T-helper 17 cell (primary cell): Measurements from ENCODE around the gene ZFAND2A. TPM values are rescaled to one million over a fixed set of nuclear protein-coding genes. Genes with fewer than 3 reads are reported as not detected.
"Not testable (repeated sequence)": the region's sequence is repeated elsewhere in the genome, so short reads cannot be mapped to it uniquely, and the experiment has no call there.

Experiments
- ATAC-seq: fragments of 150-1000 bp; cut with Tn5 transposase; 2 replicates; pipeline ENCODE4 v1.10.0; 2021; ENCODE audit warnings: mild to moderate bottlenecking, moderate library complexity
- DNase-seq, 3 donors: peaks; one replicate each; pipeline versions ENCODE4 v3.0.0 to v3.0.0-alpha.2; 2020 to 2021
- H3K9me3 ChIP-seq: one replicate; pipeline ENCODE4 v1.7.0; 2013; ENCODE audit warnings: low read length, mild to moderate bottlenecking; ENCODE audit not compliant: control insufficient read depth, poor library complexity, severe bottlenecking
- H3K27ac Mint-ChIP-seq: one replicate; pipeline ENCODE4 v1.8.0; 2022; ENCODE audit warnings: mild to moderate bottlenecking, moderate library complexity, mixed read lengths
- H3K27me3 Mint-ChIP-seq: one replicate; pipeline ENCODE4 v1.8.0; 2022; ENCODE audit warnings: mixed read lengths
- H3K36me3 Mint-ChIP-seq: one replicate; pipeline ENCODE4 v1.8.0; 2022; ENCODE audit warnings: low read depth, mixed read lengths
- H3K4me1 Mint-ChIP-seq: one replicate; pipeline ENCODE4 v1.8.0; 2022; ENCODE audit warnings: mild to moderate bottlenecking, mixed read lengths
- H3K4me3 Mint-ChIP-seq: one replicate; pipeline ENCODE4 v1.8.0; 2022; ENCODE audit warnings: mild to moderate bottlenecking, moderate library complexity, mixed read lengths
- total RNA-seq, 4 donors: library from RNA in 2 of 4; stranded (reverse) in 2 of 4; gene quantifications; one replicate each; pipeline ENCODE4 v1.2.3 and lab custom pipeline; 2022 to 2026

ZFAND2A gene
- total RNA-seq, 2 donors from 2014 or later = 73.6 to 87.8 TPM

GRCh38 chr7:1170741-1171501 is 10.9 kb upstream of the ZFAND2A start:
- peaks cover 11% of the 10 kb centered on the region for H3K4me1 Mint-ChIP-seq
- no peak overlapping the region for H3K27ac Mint-ChIP-seq
- DNase-seq (no peak), ATAC-seq (no peak)
- no peaks in the 10 kb centered on the region for H3K36me3 Mint-ChIP-seq
- H3K27me3 Mint-ChIP-seq = no peaks in the 10 kb centered on the region
- H3K4me3 Mint-ChIP-seq = no peak overlapping the region
- H3K9me3 ChIP-seq = no peaks in the 10 kb centered on the region

GRCh38 chr7:1169409-1170368 is 9.7 kb upstream of the ZFAND2A start:
- Mint-ChIP-seq H3K27ac (peak overlapping the region; percentile 85), H3K36me3 (no peaks in the 10 kb centered on the region), H3K4me1 (peaks cover 11% of the 10 kb centered on the region), H3K27me3 (no peaks in the 10 kb centered on the region), H3K4me3 (peak overlapping the region; percentile 88)
- DNase-seq (peak; percentile 91 to 97 (median 96)), ATAC-seq (peak; percentile 100)
- no peaks in the 10 kb centered on the region for H3K9me3 ChIP-seq

- H3K27ac Mint-ChIP-seq = peak overlapping the region; percentile 85
- no peak for DNase-seq
Observed at GRCh38 chr7:1168422-1168821, 8.4 kb upstream of the ZFAND2A start.

GRCh38 chr7:1164436-1164835 is 4.4 kb upstream of the ZFAND2A start:
- no peak overlapping the region for H3K27ac Mint-ChIP-seq
- DNase-seq (no peak), ATAC-seq (no peak)
- peaks cover 10% of the 10 kb centered on the region for H3K4me1 Mint-ChIP-seq
- no peaks in the 10 kb centered on the region for H3K27me3 Mint-ChIP-seq
- no peak overlapping the region for H3K4me3 Mint-ChIP-seq
- H3K36me3 Mint-ChIP-seq = no peaks in the 10 kb centered on the region
- H3K9me3 ChIP-seq = no peaks in the 10 kb centered on the region

More at GRCh38 chr7:1168422-1168821, 8.4 kb upstream of the ZFAND2A start:
- H3K4me1 Mint-ChIP-seq = peaks cover 11% of the 10 kb centered on the region
- no peak overlapping the region for H3K4me3 Mint-ChIP-seq
- ATAC-seq = no peak
- H3K9me3 ChIP-seq = no peaks in the 10 kb centered on the region
- no peaks in the 10 kb centered on the region for H3K36me3 Mint-ChIP-seq
- H3K27me3 Mint-ChIP-seq = no peaks in the 10 kb centered on the region

GRCh38 chr7:1163121-1163520 is 3.1 kb upstream of the ZFAND2A start:
- DNase-seq = no peak
- no peak overlapping the region for H3K27ac Mint-ChIP-seq
- no peaks in the 10 kb centered on the region for H3K27me3 Mint-ChIP-seq
- H3K9me3 ChIP-seq = no peaks in the 10 kb centered on the region
- peaks cover 12% of the 10 kb centered on the region for H3K4me1 Mint-ChIP-seq
- no peak for ATAC-seq
- H3K36me3 Mint-ChIP-seq = no peaks in the 10 kb centered on the region
- H3K4me3 Mint-ChIP-seq = no peak overlapping the region

- no peaks in the 10 kb centered on the region for H3K9me3 ChIP-seq
- Mint-ChIP-seq H3K4me1 (peaks cover 14% of the 10 kb centered on the region), H3K27ac (peak overlapping the region; percentile 84), H3K4me3 (peak overlapping the region; percentile 85), H3K36me3 (no peaks in the 10 kb centered on the region), H3K27me3 (no peaks in the 10 kb centered on the region)
- no peak for DNase-seq
- ATAC-seq = no peak
Observed at GRCh38 chr7:1160670-1161021, 650 bp upstream of the ZFAND2A start.

- not testable (repeated sequence) for DNase-seq, H3K9me3 ChIP-seq, H3K36me3 Mint-ChIP-seq, ATAC-seq, H3K27me3 Mint-ChIP-seq
- H3K4me3 Mint-ChIP-seq = peak overlapping the region; percentile 89
- peaks cover 14% of the 10 kb centered on the region for H3K4me1 Mint-ChIP-seq
- H3K27ac Mint-ChIP-seq = peak overlapping the region; percentile 88
Observed at GRCh38 chr7:1159231-1159630, 765 bp downstream of the ZFAND2A start.

GRCh38 chr7:1158203-1159126 is 1.5 kb downstream of the ZFAND2A start:
- Mint-ChIP-seq H3K4me3 (peak overlapping the region; percentile 89), H3K27ac (peak overlapping the region; percentile 88), H3K27me3 (no peaks in the 10 kb centered on the region), H3K4me1 (peaks cover 14% of the 10 kb centered on the region), H3K36me3 (no peaks in the 10 kb centered on the region)
- no peaks in the 10 kb centered on the region for H3K9me3 ChIP-seq
- DNase-seq (no peak), ATAC-seq (no peak)

GRCh38 chr7:1156782-1157535 is 3.0 kb downstream of the ZFAND2A start:
- Mint-ChIP-seq H3K4me1 (peaks cover 14% of the 10 kb centered on the region), H3K4me3 (no peak overlapping the region), H3K36me3 (no peaks in the 10 kb centered on the region), H3K27me3 (no peaks in the 10 kb centered on the region), H3K27ac (no peak overlapping the region)
- H3K9me3 ChIP-seq = no peaks in the 10 kb centered on the region
- DNase-seq (no peak), ATAC-seq (no peak)

GRCh38 chr7:1155818-1156781 is 3.9 kb downstream of the ZFAND2A start:
- ATAC-seq, H3K27me3 Mint-ChIP-seq, H3K36me3 Mint-ChIP-seq, H3K27ac Mint-ChIP-seq, H3K4me3 Mint-ChIP-seq, H3K9me3 ChIP-seq, DNase-seq: not testable (repeated sequence)
- peaks cover 11% of the 10 kb centered on the region for H3K4me1 Mint-ChIP-seq

- DNase-seq = no peak
Observed at GRCh38 chr7:1154172-1154739, 5.7 kb downstream of the ZFAND2A start.

More at GRCh38 chr7:1154172-1154739, 5.7 kb downstream of the ZFAND2A start:
- Mint-ChIP-seq H3K27ac (peak overlapping the region; percentile 59), H3K36me3 (no peaks in the 10 kb centered on the region), H3K4me3 (peak overlapping the region; percentile 45), H3K27me3 (no peaks in the 10 kb centered on the region), H3K4me1 (peaks cover 5% of the 10 kb centered on the region)
- no peaks in the 10 kb centered on the region for H3K9me3 ChIP-seq
- ATAC-seq = no peak
